Activated CD8-positive, alpha-beta memory T cell treated with anti-CD3 and anti-CD28 coated beads, Interleukin-2, amount 50 U/mL, for 24 hours (primary cell): ENCODE data around the gene ANKRD13C.
"Not testable (repeated sequence)": the region's sequence is repeated elsewhere in the genome, so short reads cannot be mapped to it uniquely, and the experiment has no call there.

Experiments
- DNase-seq: peaks from one replicate; pipeline ENCODE4 v3.0.0-alpha.2; 2020; ENCODE audit errors: extremely low read depth

Gene ANKRD13C, protein sequence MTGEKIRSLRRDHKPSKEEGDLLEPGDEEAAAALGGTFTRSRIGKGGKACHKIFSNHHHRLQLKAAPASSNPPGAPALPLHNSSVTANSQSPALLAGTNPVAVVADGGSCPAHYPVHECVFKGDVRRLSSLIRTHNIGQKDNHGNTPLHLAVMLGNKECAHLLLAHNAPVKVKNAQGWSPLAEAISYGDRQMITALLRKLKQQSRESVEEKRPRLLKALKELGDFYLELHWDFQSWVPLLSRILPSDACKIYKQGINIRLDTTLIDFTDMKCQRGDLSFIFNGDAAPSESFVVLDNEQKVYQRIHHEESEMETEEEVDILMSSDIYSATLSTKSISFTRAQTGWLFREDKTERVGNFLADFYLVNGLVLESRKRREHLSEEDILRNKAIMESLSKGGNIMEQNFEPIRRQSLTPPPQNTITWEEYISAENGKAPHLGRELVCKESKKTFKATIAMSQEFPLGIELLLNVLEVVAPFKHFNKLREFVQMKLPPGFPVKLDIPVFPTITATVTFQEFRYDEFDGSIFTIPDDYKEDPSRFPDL

DNA sequence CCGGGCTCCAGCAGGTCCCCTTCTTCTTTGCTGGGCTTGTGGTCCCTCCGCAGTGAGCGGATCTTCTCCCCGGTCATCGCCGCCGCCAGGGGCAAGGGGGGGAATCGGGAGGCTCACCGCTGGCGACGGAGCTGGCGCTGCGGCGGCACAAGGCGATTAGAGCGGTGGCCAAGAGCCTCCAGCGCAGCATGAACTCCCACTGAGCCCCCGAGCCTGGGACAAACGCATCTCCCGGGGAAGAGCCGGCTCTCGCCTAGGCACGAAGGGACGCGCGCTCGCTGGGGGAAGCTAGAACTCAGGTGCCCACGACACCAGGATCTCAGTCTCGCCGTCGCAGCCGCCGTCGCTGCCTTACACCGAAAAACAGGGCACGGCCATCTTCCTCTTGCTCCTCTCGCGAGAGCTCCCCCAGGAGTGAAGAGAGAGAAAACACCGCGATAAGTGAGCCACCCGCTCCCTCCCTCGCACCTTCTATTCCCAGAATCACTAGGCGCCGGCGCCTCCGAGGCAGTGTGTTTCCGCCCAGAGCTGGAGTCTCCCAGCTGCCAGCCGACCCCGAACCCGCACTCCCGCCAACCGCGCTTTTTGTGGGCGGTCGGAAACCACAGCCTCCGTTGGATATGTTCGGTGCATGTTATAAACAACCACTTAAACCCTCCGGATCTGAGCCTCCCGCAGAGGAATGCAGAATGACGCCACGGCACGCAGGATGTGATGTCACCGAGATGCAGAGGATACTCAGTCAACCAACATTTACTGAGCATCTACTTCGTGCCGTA lies at the start of gene ANKRD13C:
Gene ANKRD13C (minus strand): TSS at position 391 of the 779 bp plus-strand sequence. CDS start 314 bp downstream, at position 77.
- DNase-seq: peak; percentile 81

DNA sequence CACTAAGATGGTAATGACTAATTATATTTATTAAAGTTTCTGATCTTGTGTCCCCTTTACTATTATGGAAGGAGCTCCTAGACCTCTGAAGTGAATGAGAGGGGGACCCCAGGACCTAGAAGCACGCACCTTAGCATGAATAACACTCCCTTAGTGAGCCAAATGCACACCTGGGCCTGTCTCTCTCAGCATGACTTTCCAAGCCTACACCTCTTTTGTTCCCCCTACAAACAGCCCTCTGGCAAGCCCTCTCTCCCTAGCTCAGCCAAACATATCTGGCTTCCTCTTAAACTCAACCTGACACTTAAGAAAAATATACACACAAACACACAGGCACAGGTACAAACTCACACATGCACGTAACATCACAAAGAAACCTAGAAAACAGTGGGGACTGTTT lies 49.2 kb upstream of the ANKRD13C start:
- no peak for DNase-seq

DNA sequence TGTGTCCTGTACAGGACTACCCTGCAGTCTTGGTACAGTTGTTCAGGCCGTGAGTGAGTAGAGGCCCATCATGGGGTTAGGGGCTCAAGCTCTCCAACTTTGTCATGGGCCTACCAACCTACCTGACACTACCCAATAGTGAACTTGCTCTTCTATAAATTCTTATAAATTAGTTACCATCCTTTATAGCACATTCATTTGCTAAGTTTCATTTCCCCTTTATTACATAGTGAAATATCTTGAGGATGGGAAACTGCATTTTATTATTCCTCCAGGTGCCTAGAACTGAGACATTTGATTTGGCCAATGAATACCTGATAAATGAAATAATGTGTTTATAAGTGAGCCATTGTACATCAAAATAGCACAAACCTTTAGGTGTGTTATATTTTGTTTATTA lies 47.5 kb upstream of the ANKRD13C start:
- no peak for DNase-seq

DNA sequence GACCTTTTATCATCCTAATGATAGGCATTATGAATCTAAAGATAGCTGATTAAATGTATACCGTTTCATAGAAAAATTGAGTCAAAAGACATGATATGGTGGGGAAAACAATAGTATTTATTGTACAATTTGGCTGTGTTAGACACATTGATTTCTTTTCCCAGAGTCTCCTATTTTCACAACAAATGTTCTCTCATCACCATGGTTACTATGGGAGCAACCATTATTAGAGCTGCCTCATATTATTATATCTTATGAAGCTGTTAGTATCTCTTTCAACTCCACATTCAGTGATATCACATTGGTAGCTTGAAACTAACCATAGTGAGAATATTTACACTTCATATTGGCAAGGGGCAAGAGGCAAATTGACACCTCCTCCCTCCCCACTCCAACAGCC lies 45.8 kb upstream of the ANKRD13C start:
- no peak for DNase-seq

DNA sequence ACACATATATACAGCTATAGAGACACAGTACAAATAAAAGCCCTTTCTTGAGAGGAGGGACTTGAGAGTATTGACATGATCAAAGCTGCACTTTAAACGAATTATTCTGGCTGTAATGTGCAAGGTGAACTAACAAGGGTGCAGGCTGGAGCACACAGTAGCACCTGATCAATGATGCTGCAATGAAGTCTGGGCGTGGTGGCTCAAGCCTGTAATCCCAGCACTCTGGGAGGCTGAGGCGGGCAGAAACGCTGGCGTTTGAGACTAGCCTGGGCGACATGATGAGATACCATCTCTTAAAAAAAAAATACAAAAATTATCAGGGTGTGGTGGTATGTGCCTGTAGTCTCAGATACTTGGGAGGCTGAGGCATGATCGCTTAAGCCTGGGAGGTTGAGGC lies 42.5 kb upstream of the ANKRD13C start:
- DNase-seq: no peak

DNA sequence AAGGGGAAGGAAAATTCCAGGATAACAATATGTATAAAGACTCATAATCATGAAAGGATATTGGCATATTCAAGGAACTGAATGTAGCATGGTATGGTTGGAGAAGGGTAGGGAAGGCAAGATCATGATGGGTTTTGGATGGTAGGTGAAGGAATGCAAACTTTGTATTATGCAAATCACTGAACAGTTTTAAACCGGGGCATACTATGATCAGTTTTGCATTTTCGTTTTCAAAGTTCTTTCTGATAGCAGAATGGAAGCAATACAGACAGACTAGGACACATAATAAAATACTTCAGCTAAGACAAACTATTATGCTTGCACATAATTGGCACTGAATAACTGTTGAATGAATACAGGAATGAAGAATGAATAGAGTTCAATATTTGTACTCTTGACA lies 42.1 kb upstream of the ANKRD13C start:
- no peak for DNase-seq

DNA sequence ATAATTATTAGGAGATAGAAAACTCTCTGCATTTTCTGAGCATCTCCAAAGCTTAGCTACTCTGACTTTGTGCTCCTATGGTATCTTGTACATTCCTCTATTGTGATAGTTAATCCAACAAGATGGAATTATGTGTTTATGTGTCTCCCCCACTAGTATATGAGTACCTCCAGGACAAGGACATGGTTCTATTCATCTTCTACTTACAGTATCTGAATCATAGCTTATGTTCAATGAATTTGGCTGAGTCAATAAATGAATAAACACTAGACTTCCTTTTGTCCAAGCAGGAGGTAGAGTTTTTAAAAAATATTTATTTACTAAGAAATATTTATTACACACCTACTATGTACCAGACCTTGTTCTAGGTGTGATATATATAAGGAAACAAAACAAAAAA lies 38.1 kb upstream of the ANKRD13C start:
- DNase-seq: no peak

DNA sequence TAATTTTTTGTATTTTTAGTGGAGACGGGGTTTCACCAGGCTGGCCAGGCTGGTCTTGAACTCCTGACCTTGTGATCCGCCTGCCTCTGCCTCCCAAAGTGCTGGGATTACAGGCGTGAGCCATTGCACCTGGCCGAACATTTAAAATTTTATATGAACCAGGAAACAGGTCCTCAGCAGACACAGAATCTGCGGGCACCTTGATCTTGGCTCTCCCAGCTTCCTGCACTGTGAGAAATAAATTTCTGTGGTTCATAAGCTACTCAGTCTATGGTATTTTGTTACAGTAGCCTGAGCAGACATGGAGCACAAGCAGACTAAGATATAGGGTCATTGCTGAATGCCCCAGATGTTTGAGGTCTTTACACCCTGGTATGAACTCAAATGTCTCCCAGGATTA lies 33.0 kb upstream of the ANKRD13C start:
- DNase-seq: no peak

DNA sequence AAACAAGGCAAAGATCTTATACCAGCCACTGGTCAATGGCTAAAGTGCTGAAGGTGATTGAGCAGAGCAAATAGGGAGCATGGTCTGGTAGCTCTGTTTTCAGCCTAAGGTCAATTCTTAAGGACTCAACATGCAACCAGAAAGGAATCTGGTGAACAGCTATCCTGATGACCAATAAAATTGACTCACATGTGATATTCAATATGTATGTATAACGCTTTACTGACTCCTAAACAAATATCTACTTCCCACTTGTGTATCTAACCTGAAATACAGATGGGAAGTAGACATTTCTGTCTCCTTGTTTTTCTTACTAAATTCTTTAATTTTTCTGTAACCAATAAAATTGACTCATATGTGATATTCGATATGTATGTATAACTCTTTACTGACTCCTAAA lies 31.6 kb upstream of the ANKRD13C start:
- no peak for DNase-seq

DNA sequence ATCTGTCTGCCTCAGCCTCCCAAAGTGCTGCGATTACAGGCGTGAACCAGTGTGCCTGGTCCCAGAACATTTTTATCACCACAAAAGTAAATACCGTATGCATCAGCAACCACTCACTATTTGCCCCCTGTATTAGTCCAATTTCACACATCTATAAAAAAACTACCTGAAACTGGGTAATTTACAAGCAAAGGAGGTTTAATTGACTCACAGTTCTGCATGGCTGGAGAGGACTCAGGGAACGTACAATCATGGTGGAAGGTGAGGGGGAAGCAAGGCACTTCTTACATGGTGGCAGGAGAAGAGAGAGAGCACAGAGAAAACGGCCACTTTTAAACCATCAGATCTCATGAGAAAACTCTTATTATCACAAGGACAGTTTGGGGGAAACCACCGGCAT lies 31.0 kb upstream of the ANKRD13C start:
- no peak for DNase-seq

DNA sequence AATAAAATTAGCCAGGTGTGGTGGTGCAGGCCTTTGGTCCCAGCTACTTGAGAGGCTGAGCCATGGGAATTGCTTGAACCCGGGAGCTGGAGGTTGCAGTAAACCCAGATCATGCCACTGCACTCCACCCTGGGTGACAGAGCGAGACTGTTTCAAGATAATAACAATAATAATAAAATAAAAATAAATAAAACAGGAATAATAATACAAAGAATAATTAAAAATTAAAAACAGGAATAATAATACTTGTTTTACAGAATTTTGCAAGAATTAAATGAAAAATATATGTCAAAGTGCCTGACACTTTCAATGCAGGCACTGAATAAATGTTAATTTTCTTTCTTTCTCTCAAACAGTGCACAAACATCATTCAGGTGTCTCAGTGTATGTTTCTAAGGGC lies 30.0 kb upstream of the ANKRD13C start:
- DNase-seq: no peak

DNA sequence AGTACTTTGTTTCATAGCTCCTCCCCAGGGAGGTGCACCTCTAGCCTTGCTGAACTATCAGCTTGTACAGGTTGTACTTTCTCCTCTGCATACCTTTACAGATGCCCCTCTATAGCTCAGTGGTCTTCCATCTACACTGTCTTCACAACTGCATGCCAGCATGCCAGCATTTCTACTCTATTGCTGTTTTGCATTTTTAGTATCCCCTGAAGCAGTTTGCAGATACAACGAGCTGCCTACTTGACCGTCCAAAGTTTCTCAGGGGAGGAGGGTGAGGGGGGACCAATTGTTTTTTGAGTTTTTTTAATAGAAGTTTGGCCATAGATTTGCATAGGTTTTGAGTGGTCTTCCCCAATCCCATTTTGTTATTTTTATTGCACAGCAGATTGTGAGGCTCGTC lies 29.0 kb upstream of the ANKRD13C start:
- no peak for DNase-seq

DNA sequence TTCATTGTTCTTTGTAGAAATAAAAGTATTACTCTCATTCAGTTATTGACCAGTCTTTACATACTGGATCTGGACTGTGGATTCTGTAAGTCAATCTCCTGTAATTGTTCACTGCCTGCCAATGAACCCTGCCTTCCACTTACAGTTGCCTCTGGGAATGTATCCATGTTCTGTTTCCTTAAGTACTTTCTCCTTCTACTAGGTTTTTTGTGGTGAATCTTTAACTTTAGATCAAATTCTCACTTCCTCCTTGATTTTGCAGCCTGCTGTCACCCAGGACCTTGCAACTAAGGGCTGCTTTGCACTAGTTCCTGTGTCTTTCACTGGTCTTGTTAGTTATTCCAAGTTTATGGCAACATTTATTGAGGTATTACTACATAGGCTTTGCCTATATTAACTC lies 28.2 kb upstream of the ANKRD13C start:
- DNase-seq: no peak

DNA sequence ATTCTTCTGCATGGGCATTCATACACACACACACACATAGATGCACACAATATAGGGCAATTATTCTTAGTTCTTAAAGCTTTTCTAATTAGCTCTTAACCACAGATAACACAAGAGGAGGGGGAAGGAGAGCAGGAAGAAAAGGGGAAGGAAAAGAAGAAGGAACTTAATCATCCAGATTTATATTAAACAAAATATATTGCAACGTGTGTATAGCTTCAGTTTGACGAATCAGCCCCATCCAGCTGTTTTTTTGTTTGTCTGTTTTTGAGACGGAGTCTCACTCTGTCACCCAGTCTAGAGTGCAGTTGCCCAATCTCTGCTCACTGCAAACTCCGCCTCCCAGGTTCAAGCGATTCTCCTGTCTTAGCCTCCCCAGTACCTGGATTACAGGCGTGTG lies 21.7 kb upstream of the ANKRD13C start:
- DNase-seq: no peak

DNA sequence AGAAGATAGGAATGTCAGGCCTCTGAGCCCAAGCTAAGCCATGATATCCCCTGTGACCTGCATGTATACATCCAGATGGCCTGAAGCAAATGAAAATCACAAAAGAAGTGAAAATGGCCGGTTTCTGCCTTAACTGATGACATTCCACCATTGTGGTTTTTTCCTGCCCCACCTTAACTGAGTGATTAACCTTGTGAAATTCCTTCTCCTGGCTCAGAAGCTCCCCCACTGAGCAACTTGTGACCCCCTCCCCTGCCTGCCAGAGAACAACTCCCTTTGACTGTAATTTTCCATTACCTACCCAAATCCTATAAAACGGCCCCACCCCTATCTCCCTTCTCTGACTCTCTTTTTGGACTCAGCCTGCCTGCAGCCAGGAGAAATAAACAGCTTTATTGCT lies 19.1 kb upstream of the ANKRD13C start:
- not testable (repeated sequence) for DNase-seq

DNA sequence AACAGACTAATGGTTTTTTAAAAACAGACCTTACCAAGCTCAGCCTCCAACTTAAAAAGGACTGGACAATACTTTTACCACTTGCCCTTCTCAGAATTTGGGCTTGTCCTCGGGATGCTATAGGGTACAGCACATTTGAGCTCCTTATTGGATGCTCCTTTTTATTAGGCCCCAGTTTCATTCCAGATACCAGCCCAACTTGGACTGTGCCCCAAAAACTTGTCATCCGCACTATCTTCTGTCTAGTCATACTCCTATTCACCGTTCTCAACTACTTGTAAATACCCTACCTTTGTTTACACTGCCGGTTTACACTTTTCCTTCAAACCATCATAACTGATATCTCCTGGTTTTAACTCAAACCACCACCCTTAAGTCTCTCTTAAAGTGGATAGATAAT lies 17.9 kb upstream of the ANKRD13C start:
- no peak for DNase-seq

DNA sequence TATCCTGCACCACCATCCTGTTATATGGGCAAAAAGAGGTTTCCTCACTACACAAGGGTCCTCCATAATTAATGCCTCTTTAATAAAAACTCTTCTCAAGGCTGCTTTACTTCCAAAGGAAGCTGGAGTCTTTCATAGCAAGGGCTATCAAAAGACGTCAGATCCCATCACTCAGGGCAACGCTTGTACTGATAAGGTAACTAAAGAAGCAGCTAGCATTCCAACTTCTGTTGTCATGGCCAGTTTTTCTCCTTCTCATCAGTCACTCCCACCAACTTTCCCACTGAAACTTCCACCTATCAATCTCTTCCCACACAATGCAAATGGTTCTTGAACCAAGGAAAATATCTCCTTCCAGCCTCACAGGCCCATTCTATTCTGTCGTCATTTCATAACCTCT lies 17.1 kb upstream of the ANKRD13C start:
- DNase-seq: not testable (repeated sequence)

DNA sequence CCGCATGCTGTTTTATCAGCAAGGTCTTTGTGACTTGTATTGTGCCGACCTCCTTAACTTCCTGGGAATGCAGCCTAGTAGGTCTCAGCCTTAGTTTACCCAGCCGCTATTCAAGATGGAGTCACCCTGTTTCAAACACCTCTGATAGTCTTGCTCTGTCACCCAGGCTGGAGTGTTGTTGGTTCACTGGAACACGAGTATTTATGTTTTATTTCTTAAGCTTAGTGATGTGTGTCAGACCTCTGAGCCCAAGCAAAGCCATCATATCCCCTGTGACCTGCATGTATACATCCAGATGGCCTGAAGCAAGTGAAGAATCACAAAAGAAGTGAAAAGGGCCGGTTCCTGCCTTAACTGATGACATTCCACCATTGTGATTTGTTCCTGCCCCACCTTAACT lies 12.9 kb upstream of the ANKRD13C start:
- DNase-seq: not testable (repeated sequence)

DNA sequence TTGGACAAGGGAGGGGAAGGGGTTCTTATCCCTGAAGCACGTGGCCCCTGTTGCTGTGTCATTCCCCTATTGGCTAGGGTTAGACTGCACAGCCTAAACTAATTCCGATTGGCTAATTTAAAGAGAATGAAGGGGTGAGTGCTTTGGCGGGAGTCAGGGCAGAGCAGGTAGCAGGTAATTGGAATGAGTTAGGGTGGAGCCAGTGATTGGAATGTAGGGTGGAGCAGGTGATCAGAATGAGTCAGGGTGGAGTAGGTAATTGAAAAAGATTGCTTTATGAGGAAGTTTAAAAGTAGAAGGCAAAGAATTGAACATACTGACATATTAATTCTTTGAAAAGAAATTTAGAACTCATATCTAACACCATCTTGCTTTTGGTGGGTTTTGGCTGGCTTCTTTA lies 12.5 kb upstream of the ANKRD13C start:
- not testable (repeated sequence) for DNase-seq

DNA sequence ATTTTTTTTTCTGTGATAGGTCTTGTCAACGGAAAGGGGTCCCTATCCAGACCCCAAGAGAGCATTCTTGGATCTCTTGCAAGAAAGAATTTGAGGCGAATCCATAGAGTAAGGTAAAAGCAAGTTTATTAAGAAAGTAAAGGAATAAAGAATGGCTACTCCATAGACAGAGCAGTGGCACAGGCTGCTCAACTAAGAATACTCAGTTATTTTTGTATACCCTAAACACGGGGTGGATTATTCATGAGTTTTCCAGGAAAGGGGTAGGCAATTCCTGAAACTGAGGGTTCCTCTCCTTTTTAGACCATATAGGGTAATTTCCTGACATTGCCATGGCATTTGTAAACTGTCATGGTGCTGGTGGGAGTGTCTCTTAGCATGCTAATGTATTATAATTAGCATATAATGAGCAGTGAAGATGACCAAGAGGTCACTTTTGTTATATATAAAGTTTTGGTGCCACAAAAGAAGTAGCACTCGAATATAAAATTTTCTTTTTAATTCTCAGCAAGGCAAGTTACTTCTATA lies 12.0 kb upstream of the ANKRD13C start:
- DNase-seq: not testable (repeated sequence)

DNA sequence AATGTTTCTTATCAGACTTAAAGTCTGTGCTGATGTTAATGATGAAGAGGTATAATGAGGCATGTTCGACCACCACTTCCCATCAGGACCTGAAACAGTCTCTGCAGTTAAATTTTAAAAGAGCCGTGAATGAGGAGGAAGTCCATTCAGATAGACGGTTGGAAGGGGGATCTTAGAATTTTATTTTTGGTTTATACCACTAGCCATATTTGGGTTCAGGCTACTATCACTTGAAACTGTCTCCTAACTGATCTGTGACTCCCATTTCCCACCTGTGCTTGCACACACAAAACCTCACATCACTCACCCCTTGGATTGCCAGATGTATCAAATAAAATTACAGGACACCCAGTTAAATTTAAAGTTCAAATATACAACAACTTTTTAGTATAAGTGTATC lies 9.9 kb upstream of the ANKRD13C start:
- no peak for DNase-seq

DNA sequence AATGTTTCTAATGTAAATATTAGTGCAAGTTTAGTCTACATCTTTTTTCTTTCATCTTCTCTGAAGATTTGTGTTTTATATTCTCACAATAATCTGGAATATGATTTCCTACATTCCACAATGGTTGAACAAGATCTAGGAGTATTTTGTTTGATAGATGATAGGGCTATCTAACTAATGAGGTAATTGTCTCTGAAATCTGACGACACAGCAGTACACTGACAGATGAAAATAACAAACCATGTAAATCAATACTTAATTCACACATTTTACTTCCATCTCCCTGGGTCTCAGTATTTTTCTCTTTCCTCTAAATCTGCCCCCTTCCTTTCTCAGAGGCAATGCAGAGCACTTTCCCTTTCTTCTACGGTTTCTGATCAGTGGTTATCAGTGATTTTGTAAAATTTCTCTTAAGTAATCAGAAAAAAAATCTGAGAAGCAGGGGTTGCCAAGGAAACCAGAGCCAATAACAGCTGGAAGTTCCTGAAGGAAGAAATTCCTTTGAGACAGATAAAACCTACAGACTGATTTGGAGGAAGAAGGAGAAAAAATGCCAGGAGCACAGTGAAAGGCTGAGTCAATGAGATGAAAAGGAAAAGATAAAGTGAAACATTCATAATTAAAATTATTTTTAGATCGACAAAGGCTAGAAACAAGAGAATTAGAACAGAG lies 7.3 kb upstream of the ANKRD13C start:
- no peak for DNase-seq
